AG04450 (cell line): Measurements from ENCODE around the gene COL19A1. TPM values are rescaled to one million over a fixed set of nuclear protein-coding genes. Genes with fewer than 3 reads are reported as not detected.

ENCODE experiments used
- CTCF ChIA-PET: fragments of 300-600, 350-600 bp; formaldehyde crosslinking; extraction: SDS; loops from one replicate; lab custom pipeline; 2022; ENCODE audit warnings: antibody characterized with exemption, inconsistent platforms; lab: Charles Lee
- POLR2A ChIA-PET: fragments of 350-600 bp; formaldehyde crosslinking; extraction: SDS; loops from one replicate; lab custom pipeline; 2021; ENCODE audit warnings: antibody characterized with exemption, inconsistent platforms; lab: Yijun Ruan, JAX
- DNase-seq: peaks from one replicate; pipeline ENCODE4 v3.0.0-alpha.2; 2011; ENCODE audit warnings: low read depth, low spot score
- H3K27ac ChIP-seq: one replicate; pipeline ENCODE4 v1.5.1; 2012; ENCODE audit warnings: low read depth, low read length, control low read depth
- H3K27me3 ChIP-seq: one replicate; pipeline ENCODE4 v1.6.0; 2012; ENCODE audit warnings: low read length; ENCODE audit not compliant: control insufficient read depth, insufficient read depth
- H3K4me3 ChIP-seq: 2 replicates; pipeline ENCODE4 v1.5.1; 2011; ENCODE audit warnings: mild to moderate bottlenecking, low read depth, low read length, control low read depth
- H3K9me3 ChIP-seq: 2 replicates; pipeline ENCODE4 v1.5.1; 2012; ENCODE audit warnings: low read length; ENCODE audit not compliant: control insufficient read depth, insufficient read depth
- CTCF ChIP-seq: IDR thresholded peaks from 2 replicates; pipeline ENCODE4 v1.5.1; 2011; ENCODE audit warnings: low read depth, low read length, control low read depth, inconsistent platforms
- polyA plus RNA-seq: library from polyadenylated mRNA; depleted of rRNA; stranded (reverse); fragments of >200 nt; gene quantifications from 2 replicates; pipeline ENCODE4 v1.2.3, GENCODE V29; 2011

The COL19A1 gene
- polyA plus RNA-seq, 1 experiment, result 0.09 TPM

GRCh38 chr6:70059039-70059719 lies 192.8 kb downstream of the COL19A1 start:
- ChIA-PET POLR2A (no interaction called here), CTCF (no interaction called here)
- no peak for TF ChIP-seq CTCF
- DNase-seq, result no peak
- H3K27me3 ChIP-seq, result no peaks in the 10 kb centered on the region
- H3K9me3 ChIP-seq, result no peaks in the 10 kb centered on the region
- H3K27ac ChIP-seq, result no peak overlapping the region
- no peak overlapping the region for H3K4me3 ChIP-seq

GRCh38 chr6:70060680-70061079 lies 194.3 kb downstream of the COL19A1 start:
- Histone ChIP-seq H3K9me3 (no peaks in the 10 kb centered on the region), H3K27me3 (no peaks in the 10 kb centered on the region), H3K27ac (no peak overlapping the region), H3K4me3 (no peak overlapping the region)
- ChIA-PET POLR2A (no interaction called here), CTCF (no interaction called here)
- TF ChIP-seq CTCF, result no peak
- no peak for DNase-seq

- Histone ChIP-seq H3K27me3 (no peaks in the 10 kb centered on the region), H3K4me3 (no peak overlapping the region), H3K27ac (no peak overlapping the region), H3K9me3 (no peaks in the 10 kb centered on the region)
- TF ChIP-seq CTCF, result no peak
- no peak for DNase-seq
- ChIA-PET CTCF (no interaction called here), POLR2A (no interaction called here)
Observed at GRCh38 chr6:70061546-70061945, 195.2 kb downstream of the COL19A1 start.

- POLR2A ChIA-PET, result no interaction called here
- Histone ChIP-seq H3K9me3 (no peaks in the 10 kb centered on the region), H3K27ac (no peak overlapping the region), H3K4me3 (no peak overlapping the region), H3K27me3 (no peaks in the 10 kb centered on the region)
- no peak for TF ChIP-seq CTCF
- CTCF ChIA-PET, result no interaction called here
- DNase-seq, result no peak
Observed at GRCh38 chr6:70062010-70062409, 195.7 kb downstream of the COL19A1 start.

- TF ChIP-seq CTCF, result no peak
- H3K27ac ChIP-seq, result no peak overlapping the region
- H3K9me3 ChIP-seq, result no peaks in the 10 kb centered on the region
- H3K4me3 ChIP-seq, result no peak overlapping the region
- CTCF ChIA-PET, result interaction anchor here (1.4 kb wide), 1 partner anchor 36 kb away, joined by 3 read pairs; no protein-coding TSS in a partner anchor
- no peaks in the 10 kb centered on the region for H3K27me3 ChIP-seq
- DNase-seq, result no peak
- POLR2A ChIA-PET, result no interaction called here
Observed at GRCh38 chr6:70072540-70073179, 206.3 kb downstream of the COL19A1 start.
